HUES48 (cell line): ENCODE results near the gene PRDM11.
A peak's percentile ranks its signal among the peaks of the same experiment; 100 is the strongest.

Source experiments
- H3K27ac ChIP-seq: one replicate; pipeline ENCODE4 v1.7.0; 2013; ENCODE audit warnings: low read depth, low read length, inconsistent platforms
- H3K27me3 ChIP-seq: 2 replicates; pipeline ENCODE4 v1.6.1; 2013; ENCODE audit warnings: mild to moderate bottlenecking, low read length; ENCODE audit not compliant: control insufficient read depth, insufficient read depth
- H3K36me3 ChIP-seq: 2 replicates; pipeline ENCODE4 v1.6.1; 2013; ENCODE audit warnings: low read length; ENCODE audit not compliant: control insufficient read depth, insufficient read depth
- H3K4me1 ChIP-seq: 2 replicates; pipeline ENCODE4 v1.6.1; 2013; ENCODE audit warnings: mild to moderate bottlenecking, low read length; ENCODE audit not compliant: control insufficient read depth, insufficient read depth
- H3K4me3 ChIP-seq: 2 replicates; pipeline ENCODE4 v1.5.1; 2013; ENCODE audit warnings: mild to moderate bottlenecking, low read depth, low read length
- H3K9ac ChIP-seq: 2 replicates; pipeline ENCODE4 v1.6.1; 2013; ENCODE audit warnings: mild to moderate bottlenecking, low read depth, low read length, moderate library complexity
- H3K9me3 ChIP-seq: 2 replicates; pipeline ENCODE4 v1.6.1; 2013; ENCODE audit warnings: low read length; ENCODE audit not compliant: control insufficient read depth, insufficient read depth

PRDM11 gene

DNA sequence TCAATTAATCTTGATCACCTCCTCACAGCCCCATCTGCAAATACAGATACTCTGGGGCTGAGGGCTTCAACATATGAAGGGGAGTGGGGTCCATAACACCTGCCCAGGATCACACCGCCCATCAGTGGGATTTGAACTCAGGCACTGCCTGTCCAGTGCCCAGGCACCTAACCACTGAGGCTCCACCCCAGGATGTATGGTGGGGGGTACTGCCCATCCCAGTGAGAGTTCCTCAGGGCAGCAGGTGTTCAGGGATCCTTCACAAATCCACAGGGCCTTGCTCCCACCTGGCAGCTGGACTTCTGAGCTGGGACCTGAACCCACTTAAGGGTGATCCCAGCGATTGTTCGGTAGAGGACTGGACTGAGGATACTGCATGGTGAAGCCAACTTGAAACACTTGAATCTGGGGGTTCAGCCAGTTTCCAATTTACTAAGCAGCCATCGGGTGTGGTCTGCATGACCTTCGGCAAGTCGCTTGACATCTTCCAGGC lies 33.3 kb downstream of the PRDM11 start:
- H3K4me3 ChIP-seq, result peak overlapping the region; percentile 65
- no peak overlapping the region for H3K27ac ChIP-seq
- peaks cover 10% of the 10 kb centered on the region for H3K4me1 ChIP-seq
- H3K9ac ChIP-seq, result 0 out of 2 replicates have a peak overlapping the region, but pooled peaks have one; percentile 33
- no peaks in the 10 kb centered on the region for H3K9me3 ChIP-seq
- H3K36me3 ChIP-seq, result peaks cover 9% of the 10 kb centered on the region; the same call in 1 of the 2 replicates
- H3K27me3 ChIP-seq, result no peaks in the 10 kb centered on the region; the same call in 1 of the 2 replicates

DNA sequence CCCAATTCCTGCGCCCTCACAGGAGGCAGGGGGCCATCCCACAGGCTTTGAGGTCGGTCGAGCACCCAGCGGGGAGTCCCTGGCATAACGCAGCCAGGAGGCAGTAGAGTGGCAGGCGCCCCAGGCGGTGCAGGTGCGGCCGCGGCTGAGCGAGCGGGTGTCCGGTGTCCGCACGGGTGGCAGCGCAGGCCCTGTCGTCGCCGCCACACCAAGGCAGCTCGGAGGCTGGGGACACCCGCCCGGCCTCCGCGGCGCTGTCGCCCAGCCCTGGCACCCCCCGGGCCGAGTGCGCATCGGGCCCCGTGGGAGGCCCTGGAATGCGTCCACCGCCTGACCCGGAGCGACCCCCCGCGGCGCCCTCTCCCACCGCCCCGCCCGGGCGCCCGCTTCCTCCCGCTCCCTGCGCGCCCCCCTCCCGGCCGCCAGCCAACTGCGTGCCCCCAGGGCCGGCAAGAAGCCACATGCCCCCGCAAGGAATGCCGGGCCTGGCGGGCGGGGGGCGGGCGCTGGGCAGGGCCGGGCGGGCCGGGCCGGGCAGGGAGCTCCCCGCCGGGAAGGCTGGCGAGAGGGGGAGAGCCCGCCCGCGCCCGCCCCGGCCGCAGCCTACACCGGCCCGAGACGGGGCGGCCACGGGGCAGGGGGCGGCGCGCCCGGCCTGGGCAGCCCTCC lies 33.9 kb downstream of the PRDM11 start:
- H3K27ac ChIP-seq, result no peak overlapping the region
- H3K9ac ChIP-seq, result peak overlapping the region; percentile 33; the same call in 1 of the 2 replicates
- H3K4me3 ChIP-seq, result peak overlapping the region; percentile 65
- peaks cover 9% of the 10 kb centered on the region; the same call in 1 of the 2 replicates for H3K36me3 ChIP-seq
- peaks cover 10% of the 10 kb centered on the region for H3K4me1 ChIP-seq
- no peaks in the 10 kb centered on the region; the same call in 1 of the 2 replicates for H3K27me3 ChIP-seq
- H3K9me3 ChIP-seq, result no peaks in the 10 kb centered on the region

DNA sequence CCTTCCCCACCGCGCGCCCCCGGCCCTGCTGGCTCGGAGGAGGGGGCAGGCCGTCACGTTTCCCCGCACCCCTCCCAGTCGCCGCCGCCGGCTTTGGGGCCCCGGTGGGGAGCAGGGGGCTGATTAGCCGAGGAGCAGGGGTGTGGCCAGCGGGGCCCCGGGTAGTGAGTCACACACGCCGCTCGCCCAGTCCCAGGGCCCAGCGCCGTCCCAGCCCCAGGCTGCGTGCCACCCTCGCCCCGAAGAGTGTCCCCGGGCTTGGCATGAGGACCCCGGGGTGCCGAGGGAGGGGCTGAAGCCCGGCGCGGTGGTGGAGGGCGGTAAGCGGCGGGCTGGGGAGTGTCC lies 34.4 kb downstream of the PRDM11 start:
- H3K27ac ChIP-seq, result peak overlapping the region; percentile 37
- peak overlapping the region; percentile 63 for H3K4me3 ChIP-seq
- H3K27me3 ChIP-seq, result no peaks in the 10 kb centered on the region; the same call in 1 of the 2 replicates
- H3K36me3 ChIP-seq, result peaks cover 12% of the 10 kb centered on the region; the same call in 1 of the 2 replicates
- no peaks in the 10 kb centered on the region for H3K9me3 ChIP-seq
- peak overlapping the region; percentile 13; the same call in 1 of the 2 replicates for H3K9ac ChIP-seq
- H3K4me1 ChIP-seq, result peaks cover 10% of the 10 kb centered on the region

DNA sequence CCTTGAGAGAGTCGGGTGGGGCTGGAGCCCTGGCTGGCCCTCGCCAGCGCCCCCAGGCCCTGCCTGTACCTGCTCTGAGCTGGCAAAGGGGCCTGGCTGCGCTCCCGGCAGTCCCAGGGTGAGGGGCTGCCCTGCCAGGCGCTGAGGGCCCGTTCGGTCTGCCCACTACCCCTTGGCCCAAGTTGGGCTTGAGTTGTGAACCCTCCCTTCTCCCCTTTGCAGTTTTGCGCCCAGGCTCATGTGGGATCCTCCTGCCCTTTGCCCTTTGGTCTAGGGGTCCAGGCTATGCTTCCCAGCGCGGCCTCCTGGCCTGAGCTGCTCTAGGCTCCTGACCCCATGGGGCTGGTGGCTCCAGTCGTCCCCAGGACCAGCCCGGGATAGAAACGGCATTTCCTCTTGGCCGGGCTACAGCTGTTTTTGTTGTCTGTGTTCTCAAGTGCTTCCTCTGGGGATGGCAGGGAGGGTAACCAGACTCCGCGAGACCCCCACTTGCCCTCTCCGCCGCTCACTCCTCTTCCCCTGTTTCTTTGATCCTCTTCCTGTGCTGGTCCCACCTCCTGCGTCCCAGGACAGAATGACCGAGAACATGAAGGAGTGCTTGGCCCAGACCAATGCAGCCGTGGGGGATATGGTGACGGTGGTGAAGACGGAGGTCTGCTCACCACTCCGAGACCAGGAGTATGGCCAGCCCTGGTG lies 34.9 kb downstream of the PRDM11 start:
- Histone ChIP-seq H3K9me3 (no peaks in the 10 kb centered on the region), H3K9ac (peak overlapping the region; percentile 13; the same call in 1 of the 2 replicates), H3K4me3 (peak overlapping the region; percentile 63), H3K36me3 (peaks cover 12% of the 10 kb centered on the region; the same call in 1 of the 2 replicates), H3K27me3 (no peaks in the 10 kb centered on the region; the same call in 1 of the 2 replicates), H3K4me1 (peaks cover 10% of the 10 kb centered on the region), H3K27ac (peak overlapping the region; percentile 37)

DNA sequence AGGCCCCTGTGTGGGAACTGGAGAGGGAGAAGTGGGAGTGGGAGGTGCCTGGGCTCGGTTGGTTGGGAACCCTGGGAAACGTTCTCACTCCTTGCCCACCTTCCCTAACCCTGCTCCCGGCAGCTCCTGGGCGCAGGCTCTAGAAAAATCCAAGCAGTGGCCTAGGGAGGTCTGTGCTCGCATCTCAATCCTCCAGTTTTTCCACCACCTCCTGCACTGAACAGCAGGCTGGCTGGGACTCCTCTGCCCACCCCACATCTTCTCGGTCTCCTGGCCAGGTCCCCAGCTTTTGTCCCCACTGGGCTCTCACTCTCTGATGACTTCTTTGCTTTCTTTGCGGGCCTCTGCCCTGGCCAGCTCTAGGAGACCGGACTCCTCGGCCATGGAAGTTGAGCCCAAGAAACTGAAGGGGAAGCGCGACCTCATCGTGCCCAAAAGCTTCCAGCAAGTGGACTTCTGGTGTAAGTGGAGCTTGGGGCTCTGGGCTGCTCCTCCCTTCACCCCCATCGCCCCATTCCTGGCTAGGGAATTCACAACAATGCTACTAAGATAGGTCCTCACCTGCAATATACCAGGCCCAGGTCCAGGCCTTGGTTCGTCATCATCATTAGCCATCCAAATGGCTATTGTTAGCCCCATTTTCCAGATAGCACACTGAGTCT lies 35.6 kb downstream of the PRDM11 start:
- H3K36me3 ChIP-seq, result peaks cover 12% of the 10 kb centered on the region; the same call in 1 of the 2 replicates
- no peaks in the 10 kb centered on the region; the same call in 1 of the 2 replicates for H3K27me3 ChIP-seq
- H3K9ac ChIP-seq, result no peak overlapping the region
- peaks cover 10% of the 10 kb centered on the region for H3K4me1 ChIP-seq
- no peak overlapping the region for H3K4me3 ChIP-seq
- H3K9me3 ChIP-seq, result no peaks in the 10 kb centered on the region
- H3K27ac ChIP-seq, result no peak overlapping the region

DNA sequence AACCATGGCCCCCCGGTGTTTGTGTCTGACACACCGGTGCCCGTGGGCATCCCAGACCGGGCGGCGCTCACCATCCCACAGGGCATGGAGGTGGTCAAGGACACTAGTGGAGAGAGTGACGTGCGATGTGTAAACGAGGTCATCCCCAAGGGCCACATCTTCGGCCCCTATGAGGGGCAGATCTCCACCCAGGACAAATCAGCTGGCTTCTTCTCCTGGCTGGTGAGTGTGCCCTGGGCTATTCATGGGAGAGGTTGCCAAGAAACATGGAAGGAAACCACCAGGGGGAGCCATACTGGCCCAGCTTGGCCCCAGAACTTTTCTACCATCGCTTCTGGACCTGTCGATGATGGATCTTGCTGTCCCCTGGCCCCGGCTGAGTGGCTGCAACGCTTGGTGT lies 36.5 kb downstream of the PRDM11 start:
- H3K4me1 ChIP-seq, result peaks cover 10% of the 10 kb centered on the region
- H3K36me3 ChIP-seq, result peaks cover 14% of the 10 kb centered on the region; the same call in 1 of the 2 replicates
- no peaks in the 10 kb centered on the region for H3K9me3 ChIP-seq
- no peak overlapping the region for H3K9ac ChIP-seq
- H3K4me3 ChIP-seq, result no peak overlapping the region
- H3K27me3 ChIP-seq, result no peaks in the 10 kb centered on the region; the same call in 1 of the 2 replicates
- H3K27ac ChIP-seq, result no peak overlapping the region

DNA sequence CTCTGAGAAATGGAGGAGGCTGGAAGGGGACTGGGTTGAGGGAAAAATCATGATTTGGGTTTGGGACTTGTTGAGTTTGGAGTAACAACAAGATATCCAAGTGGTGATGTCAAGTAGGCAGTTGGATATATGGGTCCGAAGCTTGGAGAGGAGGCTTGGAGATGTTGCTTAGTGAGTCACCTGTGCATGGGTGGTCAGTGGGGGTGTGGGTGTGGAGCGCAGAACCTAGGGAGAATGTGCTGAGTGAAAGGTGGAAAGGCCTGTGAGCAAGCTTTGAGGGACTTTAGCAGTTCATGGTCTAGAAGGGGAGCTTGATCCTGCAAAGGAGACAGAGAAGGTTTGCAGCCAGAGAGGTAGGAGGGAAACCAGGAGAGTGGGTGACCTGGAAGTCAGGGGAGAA lies 38.2 kb downstream of the PRDM11 start:
- H3K4me3 ChIP-seq, result no peak overlapping the region
- H3K9ac ChIP-seq, result no peak overlapping the region
- H3K9me3 ChIP-seq, result no peaks in the 10 kb centered on the region
- H3K27me3 ChIP-seq, result no peaks in the 10 kb centered on the region; the same call in 1 of the 2 replicates
- peaks cover 10% of the 10 kb centered on the region for H3K4me1 ChIP-seq
- H3K36me3 ChIP-seq, result peaks cover 19% of the 10 kb centered on the region; the same call in 1 of the 2 replicates
- no peak overlapping the region for H3K27ac ChIP-seq

DNA sequence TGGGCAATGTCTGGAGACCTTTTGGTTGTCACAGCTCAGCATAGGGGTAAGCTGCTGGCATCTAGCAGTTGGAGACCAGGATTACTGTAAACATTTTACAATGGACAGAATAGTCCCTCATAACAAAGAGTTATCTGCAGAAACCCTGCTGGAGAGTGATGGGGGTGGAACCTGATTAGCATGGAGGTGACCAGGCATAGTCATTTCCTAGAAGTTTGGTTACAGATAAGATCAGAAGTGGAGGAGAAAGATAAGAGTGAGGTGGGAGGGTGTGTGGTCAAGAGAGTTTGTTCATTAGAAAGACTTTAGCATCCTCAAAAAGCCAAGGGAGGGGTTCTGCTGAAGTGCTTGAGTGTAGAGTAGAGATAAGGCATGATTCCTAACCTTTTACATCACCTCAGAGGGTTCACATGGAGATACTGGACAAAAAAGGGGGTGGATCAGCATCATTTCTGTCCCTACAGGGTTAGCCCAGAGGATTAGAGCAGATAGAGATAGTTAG lies 38.8 kb downstream of the PRDM11 start:
- H3K9ac ChIP-seq, result no peak overlapping the region
- peaks cover 6% of the 10 kb centered on the region; the same call in 1 of the 2 replicates for H3K4me1 ChIP-seq
- H3K4me3 ChIP-seq, result no peak overlapping the region
- no peak overlapping the region for H3K27ac ChIP-seq
- no peaks in the 10 kb centered on the region for H3K9me3 ChIP-seq
- peaks cover 19% of the 10 kb centered on the region; the same call in 1 of the 2 replicates for H3K36me3 ChIP-seq
- no peaks in the 10 kb centered on the region for H3K27me3 ChIP-seq

DNA sequence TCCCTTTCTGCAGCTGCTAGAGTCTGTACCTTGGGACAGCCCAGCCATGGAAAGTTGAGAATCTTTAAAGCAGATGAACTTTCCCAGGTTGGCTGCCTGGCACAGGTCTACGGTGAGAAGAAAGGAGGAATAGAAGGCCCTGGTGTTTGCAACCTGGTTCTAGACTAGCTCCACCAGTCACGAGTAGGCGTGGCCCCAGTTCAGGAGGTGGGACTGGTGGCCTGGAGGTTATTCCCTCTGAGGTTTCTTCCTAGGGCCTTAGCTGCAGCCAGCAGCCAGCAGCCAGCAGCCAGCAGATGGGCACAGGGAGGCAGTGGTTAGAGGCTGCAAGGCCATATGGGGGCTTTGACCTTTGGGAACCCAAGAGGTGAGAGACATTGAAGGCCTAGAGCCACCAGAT lies 40.9 kb downstream of the PRDM11 start:
- H3K9me3 ChIP-seq, result no peaks in the 10 kb centered on the region
- no peaks in the 10 kb centered on the region for H3K27me3 ChIP-seq
- H3K4me1 ChIP-seq, result no peaks in the 10 kb centered on the region
- no peak overlapping the region for H3K4me3 ChIP-seq
- peaks cover 19% of the 10 kb centered on the region; the same call in 1 of the 2 replicates for H3K36me3 ChIP-seq
- no peak overlapping the region for H3K9ac ChIP-seq
- no peak overlapping the region for H3K27ac ChIP-seq

DNA sequence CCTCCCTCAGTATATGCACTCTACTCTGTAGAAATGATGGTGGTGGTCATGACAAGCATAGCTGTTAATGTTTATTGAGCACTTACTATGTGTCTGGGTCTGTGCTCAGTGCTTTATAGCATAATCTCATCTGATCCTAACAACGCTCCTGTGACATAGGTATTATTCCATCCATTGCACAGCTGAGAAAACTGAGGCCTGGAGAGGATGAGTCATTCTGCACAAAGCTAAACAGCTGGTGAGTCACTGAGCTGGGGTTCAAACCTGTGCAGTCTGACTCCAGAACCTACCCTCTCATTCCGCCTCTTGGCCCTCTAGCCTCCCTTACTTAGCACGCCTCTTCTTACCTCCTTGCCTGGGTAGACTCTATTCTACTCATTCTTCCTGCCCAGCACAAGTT lies 41.7 kb downstream of the PRDM11 start:
- Histone ChIP-seq H3K27me3 (no peaks in the 10 kb centered on the region), H3K9ac (no peak overlapping the region), H3K4me3 (no peak overlapping the region), H3K4me1 (no peaks in the 10 kb centered on the region), H3K36me3 (peaks cover 18% of the 10 kb centered on the region; the same call in 1 of the 2 replicates), H3K27ac (no peak overlapping the region), H3K9me3 (no peaks in the 10 kb centered on the region)
